ENCODE data around the gene PPP2R1B. TPM values are rescaled to one million over a fixed set of nuclear protein-coding genes. Genes with fewer than 3 reads are reported as not detected.

The PPP2R1B gene
- total RNA-seq, 6 donors from 2014 or later = 11.3 to 31.8 (median 22.0) TPM

- WGBS, 2 donors = 91 to 95% methylated on average over 5 of the region's 5 CpGs
- no peaks in the 10 kb centered on the region for H3K27me3 ChIP-seq
- H3K36me3 ChIP-seq = peaks cover 0 to 5% (median 0%) of the 10 kb centered on the region in 4 donors
- ATAC-seq (ENCODE audit: low FRiP score in 2 of 2) (peak in 1 of 2 donors; percentile 76), DNase-seq (no peak)
- no peak overlapping the region for H3K4me3 ChIP-seq
- no peak for TF ChIP-seq POLR2AphosphoS5 (IDR thresholded peaks at IDR 0.05)
- no peak for TF ChIP-seq EP300 (IDR thresholded peaks at IDR 0.05)
- TF ChIP-seq POLR2A (IDR thresholded peaks at IDR 0.05) = no peak
- TF ChIP-seq CTCF (IDR thresholded peaks at IDR 0.05) = no peak
- peaks cover 0 to 3% (median 2%) of the 10 kb centered on the region in 4 donors for H3K4me1 ChIP-seq
- no peak overlapping the region for H3K27ac ChIP-seq
- H3K9me3 ChIP-seq = peaks cover 0 to 11% (median 3%) of the 10 kb centered on the region in 4 donors
Observed at GRCh38 chr11:111793863-111794262, 27.7 kb upstream of the PPP2R1B start.

- Histone ChIP-seq H3K27ac (no peak overlapping the region), H3K36me3 (peaks cover 0 to 2% (median 0%) of the 10 kb centered on the region in 4 donors), H3K4me3 (no peak overlapping the region), H3K27me3 (no peaks in the 10 kb centered on the region), H3K9me3 (peaks cover 0 to 11% (median 3%) of the 10 kb centered on the region in 4 donors), H3K4me1 (peaks cover 0 to 3% (median 2%) of the 10 kb centered on the region in 4 donors)
- TF ChIP-seq POLR2AphosphoS5 (IDR thresholded peaks at IDR 0.05) = no peak
- no peak for TF ChIP-seq POLR2A (IDR thresholded peaks at IDR 0.05)
- no peak for TF ChIP-seq EP300 (IDR thresholded peaks at IDR 0.05)
- TF ChIP-seq CTCF (IDR thresholded peaks at IDR 0.05) = no peak
- DNase-seq (no peak), ATAC-seq (ENCODE audit: low FRiP score in 2 of 2) (no peak)
- WGBS, 2 donors = 93 to 96% methylated on average over 6 of the region's 6 CpGs
Observed at GRCh38 chr11:111792955-111793500, 26.8 kb upstream of the PPP2R1B start.

GRCh38 chr11:111792314-111792713 is 26.1 kb upstream of the PPP2R1B start:
- ATAC-seq (ENCODE audit: low FRiP score in 2 of 2) = no peak

GRCh38 chr11:111788464-111788863 is 22.3 kb upstream of the PPP2R1B start:
- ATAC-seq (ENCODE audit: low FRiP score in 2 of 2) = no peak
- DNase-seq = no peak
- 68 to 72% methylated on average over 2 of the region's 2 CpGs for WGBS, 2 donors

More at GRCh38 chr11:111792314-111792713, 26.1 kb upstream of the PPP2R1B start:
- peaks cover 0 to 5% (median 2%) of the 10 kb centered on the region in 4 donors for H3K9me3 ChIP-seq
- no peaks in the 10 kb centered on the region for H3K27me3 ChIP-seq
- no peaks in the 10 kb centered on the region for H3K36me3 ChIP-seq
- TF ChIP-seq EP300 (IDR thresholded peaks at IDR 0.05) = no peak
- TF ChIP-seq POLR2A (IDR thresholded peaks at IDR 0.05) = no peak
- no peak for TF ChIP-seq CTCF (IDR thresholded peaks at IDR 0.05)
- no peak for TF ChIP-seq POLR2AphosphoS5 (IDR thresholded peaks at IDR 0.05)
- H3K4me3 ChIP-seq = no peak overlapping the region
- H3K4me1 ChIP-seq = peaks cover 0 to 3% (median 2%) of the 10 kb centered on the region in 4 donors
- WGBS, 2 donors = 97 to 100% methylated on average over 1 of the region's 1 CpG
- no peak overlapping the region for H3K27ac ChIP-seq
- no peak for DNase-seq

More at GRCh38 chr11:111788464-111788863, 22.3 kb upstream of the PPP2R1B start:
- Histone ChIP-seq H3K27me3 (no peaks in the 10 kb centered on the region), H3K4me1 (no peaks in the 10 kb centered on the region), H3K4me3 (no peak overlapping the region), H3K27ac (no peak overlapping the region), H3K36me3 (peaks cover 0 to 21% (median 10%) of the 10 kb centered on the region in 4 donors), H3K9me3 (no peaks in the 10 kb centered on the region)
- TF ChIP-seq CTCF (IDR thresholded peaks at IDR 0.05) (no peak), POLR2AphosphoS5 (IDR thresholded peaks at IDR 0.05) (no peak), POLR2A (IDR thresholded peaks at IDR 0.05) (no peak), EP300 (IDR thresholded peaks at IDR 0.05) (no peak)

All from upper lobe of left lung (tissue), 6 donors.